IMR-90 (cell line): ENCODE data around the gene KCNT2. TPM values are rescaled to one million over a fixed set of nuclear protein-coding genes. Genes with fewer than 3 reads are reported as not detected.

Experiments
- ATAC-seq: fragments of 200-7000 bp; cut with Tn5 transposase; 2 replicates; pipeline ENCODE4 v1.9.1; 2020; ENCODE audit warnings: low read depth, mild to moderate bottlenecking, moderate library complexity
- BruUV-seq: library from RNA; stranded (reverse); fragments of 400-500 nt; replicated peaks from 2 replicates; lab custom pipeline; 2021; lab: Mats Ljungman, UMichigan
- CTCF ChIA-PET: fragments of 300-600 bp; formaldehyde crosslinking; extraction: SDS; loops from one replicate; lab custom pipeline; 2021; ENCODE audit warnings: antibody characterized with exemption; lab: Yijun Ruan, JAX
- POLR2A ChIA-PET: fragments of 300-600 bp; sonication (Branson Sonifier 250); formaldehyde crosslinking; loops from one replicate; lab custom pipeline; 2022; ENCODE audit warnings: antibody characterized with exemption; ENCODE audit not compliant: unreplicated experiment; lab: Charles Lee
- DNase-seq: peaks from one replicate; pipeline ENCODE4 v3.0.0; 2013
- H2AFZ ChIP-seq: replicated peaks from 2 replicates; pipeline ENCODE3; 2013; ENCODE audit warnings: low read length, mild to moderate bottlenecking; ENCODE audit not compliant: poor library complexity
- H2AK5ac ChIP-seq: 2 replicates; pipeline ENCODE4 v1.6.1; 2013; ENCODE audit warnings: low read depth, low read length, inconsistent platforms
- H2AK9ac ChIP-seq: replicated peaks from 2 replicates; pipeline ENCODE3; 2013; ENCODE audit warnings: mild to moderate bottlenecking, low read depth, low read length, moderate library complexity; ENCODE audit not compliant: poor library complexity
- H2BK120ac ChIP-seq: 2 replicates; pipeline ENCODE4 v1.6.1; 2013; ENCODE audit warnings: low read depth, low read length, inconsistent platforms
- H2BK15ac ChIP-seq: 3 replicates; pipeline ENCODE4 v1.6.1; 2013; ENCODE audit warnings: low read depth, low read length, inconsistent platforms
- H2BK20ac ChIP-seq: 2 replicates; pipeline ENCODE4 v1.6.1; 2013; ENCODE audit warnings: low read depth, mild to moderate bottlenecking, inconsistent platforms, low read length, moderate library complexity
- H2BK5ac ChIP-seq: 2 replicates; pipeline ENCODE4 v1.6.1; 2013; ENCODE audit warnings: mild to moderate bottlenecking, low read depth, low read length, inconsistent platforms; ENCODE audit not compliant: poor library complexity, severe bottlenecking
- H3K14ac ChIP-seq: replicated peaks from 2 replicates; pipeline ENCODE4 v1.6.1; 2013; ENCODE audit warnings: low read depth, low read length, inconsistent platforms
- H3K18ac ChIP-seq: 2 replicates; pipeline ENCODE4 v1.6.1; 2013; ENCODE audit warnings: low read depth, low read length, control low read depth
- H3K23ac ChIP-seq: 2 replicates; pipeline ENCODE4 v1.6.1; 2013; ENCODE audit warnings: low read depth, low read length, inconsistent platforms
- H3K27ac ChIP-seq: 2 replicates; pipeline ENCODE4 v1.5.1; 2013; ENCODE audit warnings: mild to moderate bottlenecking, control low read depth, low read length; ENCODE audit not compliant: insufficient read depth
- H3K27me3 ChIP-seq: 2 replicates; pipeline ENCODE4 v1.6.1; 2013; ENCODE audit warnings: low read length; ENCODE audit not compliant: control insufficient read depth, insufficient read depth
- H3K36me3 ChIP-seq: 2 replicates; pipeline ENCODE4 v1.6.1; 2013; ENCODE audit warnings: low read length, mixed read lengths; ENCODE audit not compliant: control insufficient read depth, insufficient read depth
- H3K4ac ChIP-seq: 2 replicates; pipeline ENCODE4 v1.6.1; 2013; ENCODE audit warnings: low read depth, low read length, inconsistent platforms
- H3K4me1 ChIP-seq: 2 replicates; pipeline ENCODE4 v1.6.1; 2013; ENCODE audit warnings: low read length, mixed read lengths; ENCODE audit not compliant: control insufficient read depth, insufficient read depth
- H3K4me2 ChIP-seq: 2 replicates; pipeline ENCODE4 v1.6.1; 2013; ENCODE audit warnings: low read depth, mild to moderate bottlenecking, control low read depth, low read length, moderate library complexity
- H3K4me3 ChIP-seq: 2 replicates; pipeline ENCODE4 v1.5.1; 2013; ENCODE audit warnings: low read depth, mild to moderate bottlenecking, control low read depth, low read length, moderate library complexity; ENCODE audit not compliant: insufficient read depth
- H3K56ac ChIP-seq: 2 replicates; pipeline ENCODE4 v1.6.1; 2013; ENCODE audit warnings: low read length, inconsistent platforms; ENCODE audit not compliant: insufficient read depth; ENCODE audit errors: extremely low read depth
- H3K79me1 ChIP-seq, 2 experiments: 2 replicates each; pipeline ENCODE4 v1.6.1; 2013; ENCODE audit warnings: low read length in 2 of 2, inconsistent platforms in 1 of 2, low read depth in 1 of 2
- H3K9ac ChIP-seq: 2 replicates; pipeline ENCODE4 v1.6.1; 2013; ENCODE audit warnings: low read depth, low read length, control low read depth
- H3K9me1 ChIP-seq: 2 replicates; pipeline ENCODE4 v1.6.1; 2013; ENCODE audit warnings: low read length, inconsistent platforms; ENCODE audit not compliant: insufficient read depth
- H3K9me3 ChIP-seq: 2 replicates; pipeline ENCODE4 v1.6.1; 2013; ENCODE audit warnings: low read length; ENCODE audit not compliant: control insufficient read depth, insufficient read depth
- H4K20me1 ChIP-seq: 2 replicates; pipeline ENCODE4 v1.6.1; 2013; ENCODE audit warnings: low read length, inconsistent platforms; ENCODE audit not compliant: insufficient read depth
- H4K5ac ChIP-seq: 2 replicates; pipeline ENCODE4 v1.6.1; 2013; ENCODE audit warnings: mild to moderate bottlenecking, low read depth, low read length, control low read depth
- H4K8ac ChIP-seq, 2 experiments: 2 replicates each; pipeline ENCODE4 v1.6.1; 2013; ENCODE audit warnings: low read depth in 2 of 2, low read length in 2 of 2, control low read depth in 1 of 2, inconsistent platforms in 1 of 2
- H4K91ac ChIP-seq: 2 replicates; pipeline ENCODE4 v1.6.1; 2013; ENCODE audit warnings: low read depth, low read length, inconsistent platforms; ENCODE audit not compliant: insufficient read depth
- BHLHE40 ChIP-seq: fragments of 150-350 bp; IDR thresholded peaks from 2 replicates; pipeline ENCODE4 v1.6.1; 2016; ENCODE audit warnings: mild to moderate bottlenecking, low read depth, low read length
- CEBPB ChIP-seq: IDR thresholded peaks from 2 replicates; pipeline ENCODE4 v1.6.1; 2012; ENCODE audit warnings: low read depth, low read length, improper control_type of control experiment
- CHD1 ChIP-seq: IDR thresholded peaks from 2 replicates; pipeline ENCODE4 v1.6.1; 2012; ENCODE audit warnings: low read depth, low read length, improper control_type of control experiment
- CTCF ChIP-seq: conservative IDR thresholded peaks from 2 replicates; pipeline ENCODE4 v1.5.1; 2012; ENCODE audit warnings: mild to moderate bottlenecking, low read depth, low read length, improper control_type of control experiment
- ELK1 ChIP-seq: fragments of 150-350 bp; IDR thresholded peaks from 2 replicates; pipeline ENCODE4 v1.6.1; 2016; ENCODE audit warnings: low read depth, mild to moderate bottlenecking, low read length, moderate library complexity, borderline replicate concordance
- FOS ChIP-seq: fragments of 150-350 bp; IDR thresholded peaks from 2 replicates; pipeline ENCODE4 v1.6.1; 2016; ENCODE audit warnings: low read depth, low read length
- MAFK ChIP-seq: IDR thresholded peaks from 2 replicates; pipeline ENCODE4 v1.6.1; 2012; ENCODE audit warnings: low read depth, low read length, improper control_type of control experiment
- MAZ ChIP-seq: IDR thresholded peaks from 2 replicates; pipeline ENCODE4 v1.6.1; 2012; ENCODE audit warnings: low read depth, mild to moderate bottlenecking, low read length, improper control_type of control experiment, moderate library complexity, borderline replicate concordance
- MXI1 ChIP-seq: IDR thresholded peaks from 2 replicates; pipeline ENCODE4 v1.6.1; 2012; ENCODE audit warnings: low read depth, mild to moderate bottlenecking, low read length, moderate library complexity, borderline replicate concordance
- NFE2L2 ChIP-seq: fragments of 150-350 bp; IDR thresholded peaks from 2 replicates; pipeline ENCODE4 v1.6.1; 2016; ENCODE audit warnings: low read depth, mild to moderate bottlenecking, low read length
- POLR2A ChIP-seq: IDR thresholded peaks from 2 replicates; pipeline ENCODE4 v1.6.1; 2012; ENCODE audit warnings: mild to moderate bottlenecking, low read depth, low read length
- RAD21 ChIP-seq: IDR thresholded peaks from 2 replicates; pipeline ENCODE4 v1.6.1; 2012; ENCODE audit warnings: low read length, improper control_type of control experiment
- RCOR1 ChIP-seq: IDR thresholded peaks from 2 replicates; pipeline ENCODE4 v1.6.1; 2012; ENCODE audit warnings: mild to moderate bottlenecking, low read length, improper control_type of control experiment; ENCODE audit not compliant: insufficient replicate concordance
- RFX5 ChIP-seq: IDR thresholded peaks from 2 replicates; pipeline ENCODE4 v1.8.0; 2012; ENCODE audit warnings: low read depth, mild to moderate bottlenecking, low read length, moderate library complexity
- SMC3 ChIP-seq: fragments of 150-350 bp; IDR thresholded peaks from 2 replicates; pipeline ENCODE4 v1.6.1; 2016; ENCODE audit warnings: low read depth, mild to moderate bottlenecking, antibody characterized with exemption, low read length, moderate library complexity
- USF2 ChIP-seq: fragments of 150-350 bp; IDR thresholded peaks from 2 replicates; pipeline ENCODE4 v1.6.1; 2017; ENCODE audit warnings: mild to moderate bottlenecking, antibody characterized with exemption, low read length, low read depth
- WGBS, 2 experiments: methylation state at CpG; one replicate each; pipeline versions ENCODE4 v1.1.5 to v1.1.7; 2013; ENCODE audit warnings: missing lambda C conversion rate in 2 of 2; ENCODE audit not compliant: insufficient read length in 1 of 2; ENCODE audit errors: extremely low coverage in 2 of 2; 5-methylcytosine and 5-hydroxymethylcytosine counted together
- dilution Hi-C: fragments of 300-500 bp; cut with HindIII; formaldehyde crosslinking; loops from one replicate; pipeline ENCODE4 v1.14.3; 2018; ENCODE audit warnings: low sequenced_read_pairs; ENCODE audit not compliant: unreplicated experiment
- in situ Hi-C: fragments of 300-500 bp; cut with MboI; formaldehyde crosslinking; loops from 3 replicates; pipeline ENCODE4 v1.14.3; 2019; ENCODE audit warnings: low sequenced_read_pairs, inconsistent platforms, mixed read lengths
- intact Hi-C: fragments of 100-400 bp; cut with micrococcal nuclease; formaldehyde crosslinking; loops from 2 replicates; pipeline ENCODE4 v1.10.0; 2022
- polyA plus RNA-seq, 3 experiments: library from polyadenylated mRNA; depleted of rRNA; stranded (reverse); fragments of >200 nt; gene quantifications; 2 replicates each; pipeline ENCODE4 v1.2.3, GENCODE V29; 2012; ENCODE audit warnings: low replicate concordance in 1 of 3
- total RNA-seq: library from RNA; depleted of rRNA; stranded (reverse); fragments of >200 nt; gene quantifications from 2 replicates; pipeline ENCODE4 v1.2.3, GENCODE V29; 2012

KCNT2 gene
- total and polyA plus RNA-seq, 2 of the 4 experiments (the other 2 are of a cell fraction), result 0.22 to 0.72 TPM

DNA sequence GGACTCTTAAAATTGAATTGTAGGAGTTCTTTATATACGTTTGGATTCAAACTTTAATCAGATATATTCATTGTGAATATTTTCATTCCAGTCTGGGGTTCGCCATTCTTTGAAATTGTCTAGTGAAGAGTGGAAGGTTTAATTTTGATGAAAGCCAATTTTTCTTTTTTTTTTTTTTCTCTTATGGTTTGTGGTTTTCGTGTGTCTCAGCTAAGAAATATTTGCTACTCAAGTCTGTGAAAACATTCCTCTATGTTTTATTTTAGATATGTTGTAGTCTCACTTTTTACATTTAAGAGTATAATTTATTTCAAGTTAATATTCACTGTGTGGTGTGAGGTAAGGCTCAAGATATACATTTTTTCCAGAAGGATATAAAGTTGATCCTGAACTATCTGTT is 220.5 kb downstream of the KCNT2 start:
- no peak overlapping the region for H2BK5ac ChIP-seq
- no peak for TF ChIP-seq SMC3
- TF ChIP-seq RAD21, result no peak
- no peak for TF ChIP-seq NFE2L2
- TF ChIP-seq FOS, result no peak
- TF ChIP-seq CHD1, result no peak
- no peak for TF ChIP-seq MXI1
- TF ChIP-seq CEBPB, result no peak
- no peak for TF ChIP-seq MAZ
- no peak for TF ChIP-seq RFX5
- TF ChIP-seq MAFK, result no peak
- no peak for TF ChIP-seq CTCF
- no peak for TF ChIP-seq POLR2A
- TF ChIP-seq RCOR1, result no peak
- no peak for TF ChIP-seq ELK1
- TF ChIP-seq BHLHE40, result no peak
- no peak for TF ChIP-seq USF2
- H4K20me1 ChIP-seq, result no peaks in the 10 kb centered on the region
- H3K56ac ChIP-seq, result no peak overlapping the region
- no peak overlapping the region for H3K9ac ChIP-seq
- H3K4ac ChIP-seq, result no peak overlapping the region
- intact Hi-C loops (no loop called here), dilution Hi-C loops (no loop called here), in situ Hi-C loops (no loop called here)
- no peak overlapping the region for H4K91ac ChIP-seq
- H2BK20ac ChIP-seq, result no peak overlapping the region
- H2BK120ac ChIP-seq, result no peak overlapping the region
- H3K9me1 ChIP-seq, result no peaks in the 10 kb centered on the region
- no peak overlapping the region for H3K23ac ChIP-seq
- peak; percentile 27 for DNase-seq
- POLR2A ChIA-PET, result no interaction called here
- H3K36me3 ChIP-seq, result no peaks in the 10 kb centered on the region
- H3K79me1 ChIP-seq, result no peaks in the 10 kb centered on the region
- no peaks in the 10 kb centered on the region for H3K27me3 ChIP-seq
- no peak overlapping the region for H2AFZ ChIP-seq
- H3K9me3 ChIP-seq, result no peaks in the 10 kb centered on the region
- H2BK15ac ChIP-seq, result no peak overlapping the region
- H2AK5ac ChIP-seq, result no peak overlapping the region
- no peak overlapping the region for H3K27ac ChIP-seq
- H3K4me1 ChIP-seq, result no peaks in the 10 kb centered on the region
- no peak for ATAC-seq
- CTCF ChIA-PET, result no interaction called here
- H2AK9ac ChIP-seq, result no peak overlapping the region
- H4K5ac ChIP-seq, result no peak overlapping the region
- H3K4me2 ChIP-seq, result no peak overlapping the region
- H3K4me3 ChIP-seq, result no peak overlapping the region
- no peak overlapping the region for H3K14ac ChIP-seq
- no TSS peak for BruUV-seq
- no peak overlapping the region for H4K8ac ChIP-seq
- WGBS, 2 experiments, result no CpG with 5 or more reads among the region's 3 CpGs
- H3K18ac ChIP-seq, result no peak overlapping the region
